Right ventricle myocardium superior (tissue), 1 donor: ENCODE results near the gene CCDC152. TPM values are rescaled to one million over a fixed set of nuclear protein-coding genes. Genes with fewer than 3 reads are reported as not detected.
"Not testable (repeated sequence)": the region's sequence is repeated elsewhere in the genome, so short reads cannot be mapped to it uniquely, and the experiment has no call there.

Experiments
- ATAC-seq: fragments of 200-7000 bp; cut with Tn5 transposase; one replicate; pipeline ENCODE4 v1.9.1; 2020; ENCODE audit warnings: mild to moderate bottlenecking; ENCODE audit not compliant: poor library complexity
- DNase-seq: peaks from one replicate; pipeline ENCODE4 v3.0.0-alpha.2; 2020
- intact Hi-C: fragments of 100-400 bp; cut with DNase I; formaldehyde crosslinking; loops from one replicate; pipeline ENCODE4 v1.11.2; 2022
- total RNA-seq: library from RNA; stranded (reverse); fragmentation: NEBNext Ultra II Directional; extraction: Animal tissue kit (Norgen Biotek cat#: 25700); gene quantifications from one replicate; pipeline ENCODE4 v1.2.1, GENCODE V29; 2021
- donor health status: DM: no; HTN: yes; CAD: no; lungs with severe emphysema.

Gene CCDC152
- total RNA-seq, 1 donor from 2014 or later, result 0.56 TPM

- intact Hi-C loops, result loop anchor here (5.0 kb wide), 1 partner anchor 79 kb away; no protein-coding TSS in a partner anchor
- no peak for DNase-seq
- ATAC-seq, result peak; percentile 38
These were observed 51.3 kb downstream of the CCDC152 start for GRCh38 chr5:42807722-42808447.

GRCh38 chr5:42808888-42809611 is 52.4 kb downstream of the CCDC152 start:
- no peak for ATAC-seq
- intact Hi-C loops, result loop anchor here (5.0 kb wide), 1 partner anchor 78 kb away; no protein-coding TSS in a partner anchor

GRCh38 chr5:42810834-42811590 is 54.4 kb downstream of the CCDC152 start:
- DNase-seq (no peak), ATAC-seq (peak; percentile 23)
- intact Hi-C loops, result no loop called here

More at GRCh38 chr5:42808888-42809611, 52.4 kb downstream of the CCDC152 start:
- DNase-seq, result no peak

GRCh38 chr5:42811591-42812446 is 55.2 kb downstream of the CCDC152 start, which contains the start of gene SELENOP:
SELENOP (minus strand) TSS chr5:42811892; CDS start chr5:42808353, 3,539 bp downstream.
- intact Hi-C loops, result no loop called here
- ATAC-seq (peak; percentile 95), DNase-seq (peak; percentile 52)

GRCh38 chr5:42812620-42813019 is 56.0 kb downstream of the CCDC152 start:
- intact Hi-C loops, result no loop called here

GRCh38 chr5:42813533-42813932 is 56.9 kb downstream of the CCDC152 start:
- DNase-seq, result no peak
- intact Hi-C loops, result no loop called here
- no peak for ATAC-seq

More at GRCh38 chr5:42812620-42813019, 56.0 kb downstream of the CCDC152 start:
- no peak for DNase-seq
- no peak for ATAC-seq

- ATAC-seq, DNase-seq, intact Hi-C loops: not testable (repeated sequence)
These were observed 59.9 kb downstream of the CCDC152 start for GRCh38 chr5:42816546-42816945.

GRCh38 chr5:42819745-42820144 is 63.1 kb downstream of the CCDC152 start:
- intact Hi-C loops, result no loop called here
- DNase-seq (no peak), ATAC-seq (no peak)

- intact Hi-C loops, result no loop called here
- ATAC-seq (no peak), DNase-seq (no peak)
These were observed 65.9 kb downstream of the CCDC152 start for GRCh38 chr5:42822548-42822947.

- no peak for DNase-seq
- intact Hi-C loops, result no loop called here
- no peak for ATAC-seq
These were observed 67.8 kb downstream of the CCDC152 start for GRCh38 chr5:42824347-42824976.

GRCh38 chr5:42825422-42826148 is 69.0 kb downstream of the CCDC152 start:
- intact Hi-C loops, result no loop called here
- ATAC-seq (no peak), DNase-seq (no peak)

GRCh38 chr5:42826757-42827515 is 70.3 kb downstream of the CCDC152 start:
- ATAC-seq (no peak), DNase-seq (no peak)
- intact Hi-C loops, result no loop called here

- ATAC-seq (no peak), DNase-seq (no peak)
- intact Hi-C loops, result no loop called here
These were observed 72.1 kb downstream of the CCDC152 start for GRCh38 chr5:42828671-42829070.

- no peak for DNase-seq
- no peak for ATAC-seq
- intact Hi-C loops, result no loop called here
These were observed 74.3 kb downstream of the CCDC152 start for GRCh38 chr5:42830924-42831323.

GRCh38 chr5:42832060-42832459 is 75.4 kb downstream of the CCDC152 start:
- no peak for ATAC-seq
- intact Hi-C loops, result no loop called here
- DNase-seq, result no peak

GRCh38 chr5:42836070-42836769 is 79.6 kb downstream of the CCDC152 start:
- intact Hi-C loops, result no loop called here
- DNase-seq, result no peak
- no peak for ATAC-seq
